Cardiac fibroblast (primary cell): Measurements from ENCODE around the gene FSIP1.

Experiments
- DNase-seq, 2 donors: peaks; one replicate each; pipeline versions ENCODE4 v3.0.0 to v3.0.0-alpha.2; 2010; ENCODE audit warnings: low read depth in 2 of 2
- H3K4me3 ChIP-seq, 2 donors: replicated peaks in 1 of 2; 1 replicate in 1 of 2; 2 replicates in 1 of 2; pipeline ENCODE4 v1.5.1; 2011; ENCODE audit warnings: low read depth in 2 of 2, low read length in 2 of 2, mild to moderate bottlenecking in 2 of 2, moderate library complexity in 1 of 2
- TF ChIP-seq, protein P1 (sequence below): IDR thresholded peaks from one replicate; pipeline ENCODE4 v1.5.1; 2011; ENCODE audit warnings: low read depth, mild to moderate bottlenecking, low read length, inconsistent platforms

The FSIP1 gene

DNA sequence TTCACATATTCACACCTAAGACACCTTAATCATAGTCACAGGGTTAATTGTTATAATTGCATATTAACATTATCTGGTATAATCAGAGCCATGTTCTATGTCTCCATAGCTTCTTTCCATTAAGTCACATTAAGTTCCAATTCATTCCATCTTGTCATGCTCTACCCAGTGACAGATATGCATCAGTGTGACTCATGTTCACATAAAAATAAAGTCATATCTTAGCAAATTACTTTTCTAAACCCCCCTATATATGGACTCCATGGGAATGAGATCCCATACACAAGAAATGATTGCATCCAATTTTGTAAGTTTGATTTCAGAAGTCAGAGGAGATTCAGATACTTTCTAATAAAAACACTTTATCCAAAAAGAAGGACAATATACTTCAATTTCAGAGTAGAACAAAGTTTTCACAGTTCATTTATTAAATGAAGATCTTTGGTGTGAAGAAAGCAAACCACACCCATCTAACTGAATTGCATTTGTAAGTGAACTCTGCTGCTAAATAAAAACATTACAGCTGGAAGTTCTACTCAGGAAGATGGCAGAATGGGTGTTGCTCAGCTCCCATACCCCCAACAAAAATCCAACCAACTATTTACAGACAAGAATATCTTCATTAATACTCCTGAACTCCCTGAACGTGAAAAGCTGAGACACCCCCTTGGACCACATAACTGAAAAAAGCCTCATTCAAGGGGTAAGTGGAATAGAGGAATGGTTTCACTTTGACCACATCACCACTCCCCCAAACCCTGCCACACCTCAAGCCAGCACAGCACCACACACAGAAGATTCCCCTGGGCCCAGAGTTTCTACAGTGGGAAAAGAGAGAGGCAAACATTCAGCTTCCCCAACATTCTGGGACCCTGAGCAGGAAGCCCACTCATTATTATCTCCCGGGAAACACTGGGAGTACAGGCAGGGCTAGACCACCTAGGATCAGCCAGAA lies 174.2 kb downstream of the FSIP1 start:
- no peak for DNase-seq
- TF ChIP-seq, protein P1, sequence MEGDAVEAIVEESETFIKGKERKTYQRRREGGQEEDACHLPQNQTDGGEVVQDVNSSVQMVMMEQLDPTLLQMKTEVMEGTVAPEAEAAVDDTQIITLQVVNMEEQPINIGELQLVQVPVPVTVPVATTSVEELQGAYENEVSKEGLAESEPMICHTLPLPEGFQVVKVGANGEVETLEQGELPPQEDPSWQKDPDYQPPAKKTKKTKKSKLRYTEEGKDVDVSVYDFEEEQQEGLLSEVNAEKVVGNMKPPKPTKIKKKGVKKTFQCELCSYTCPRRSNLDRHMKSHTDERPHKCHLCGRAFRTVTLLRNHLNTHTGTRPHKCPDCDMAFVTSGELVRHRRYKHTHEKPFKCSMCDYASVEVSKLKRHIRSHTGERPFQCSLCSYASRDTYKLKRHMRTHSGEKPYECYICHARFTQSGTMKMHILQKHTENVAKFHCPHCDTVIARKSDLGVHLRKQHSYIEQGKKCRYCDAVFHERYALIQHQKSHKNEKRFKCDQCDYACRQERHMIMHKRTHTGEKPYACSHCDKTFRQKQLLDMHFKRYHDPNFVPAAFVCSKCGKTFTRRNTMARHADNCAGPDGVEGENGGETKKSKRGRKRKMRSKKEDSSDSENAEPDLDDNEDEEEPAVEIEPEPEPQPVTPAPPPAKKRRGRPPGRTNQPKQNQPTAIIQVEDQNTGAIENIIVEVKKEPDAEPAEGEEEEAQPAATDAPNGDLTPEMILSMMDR: no peak
- H3K4me3 ChIP-seq: no peak overlapping the region

DNA sequence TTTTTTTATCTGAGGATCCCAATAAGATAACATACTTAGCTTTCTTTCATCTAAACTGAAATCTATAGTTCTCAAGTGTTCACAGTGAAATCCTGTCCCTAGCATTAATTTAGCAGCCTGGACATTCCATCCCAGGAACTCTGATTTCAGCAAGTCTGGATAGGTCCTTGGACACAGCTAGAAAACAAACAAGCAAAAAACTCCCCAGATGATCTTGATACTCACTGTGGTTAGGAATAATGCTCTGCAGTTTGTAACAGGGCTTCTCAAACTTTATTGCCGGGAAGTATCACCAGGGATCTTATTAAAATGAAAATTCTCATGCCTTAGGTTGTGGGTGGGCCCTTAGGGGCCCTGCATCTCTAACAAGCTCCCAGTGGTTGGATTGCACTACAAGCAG lies 177.5 kb downstream of the FSIP1 start:
- H3K4me3 ChIP-seq: no peak overlapping the region
- no peak for DNase-seq
- TF ChIP-seq, protein P1: no peak

DNA sequence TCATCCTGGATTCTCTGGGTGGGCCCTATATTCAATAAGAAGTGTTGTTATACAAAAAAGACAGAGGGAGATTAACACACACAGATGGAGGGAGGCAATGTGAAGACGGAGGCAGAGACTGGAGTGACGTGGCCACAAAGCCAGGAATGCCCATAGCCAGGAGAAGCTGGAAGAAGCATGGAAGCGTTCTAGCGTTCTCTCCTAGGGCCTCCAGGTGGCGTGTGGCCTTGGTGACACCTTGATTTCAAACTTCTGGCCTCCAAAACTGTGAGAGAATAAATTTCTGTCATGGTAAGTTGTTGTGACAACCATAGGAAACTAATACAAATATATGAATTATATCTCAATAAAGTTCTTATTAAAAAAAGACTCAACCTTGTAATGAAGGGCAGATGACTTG lies 180.5 kb downstream of the FSIP1 start:
- no peak for DNase-seq
- no peak overlapping the region for H3K4me3 ChIP-seq
- TF ChIP-seq, protein P1: peak; percentile 13

DNA sequence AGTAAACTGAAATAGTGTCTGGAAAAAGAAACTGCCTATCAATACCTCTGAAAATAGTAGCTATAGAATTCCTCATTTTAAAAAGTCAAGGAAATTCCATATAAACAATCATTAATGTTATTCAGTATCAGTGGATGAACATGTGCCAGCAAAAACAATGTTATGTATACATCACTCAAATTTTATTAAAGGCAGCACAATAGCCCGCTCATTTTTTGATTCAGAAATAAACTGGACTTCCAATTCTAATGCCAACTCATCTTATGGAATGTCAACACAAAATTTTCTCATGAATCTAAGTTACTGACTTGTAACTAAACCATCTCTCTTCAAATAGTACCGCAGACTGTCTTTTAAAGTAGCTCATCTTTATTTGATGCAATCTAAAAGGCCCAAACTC lies 182.8 kb downstream of the FSIP1 start:
- TF ChIP-seq, protein P1: no peak
- DNase-seq: peak; percentile 44 to 53
- H3K4me3 ChIP-seq: no peak overlapping the region

DNA sequence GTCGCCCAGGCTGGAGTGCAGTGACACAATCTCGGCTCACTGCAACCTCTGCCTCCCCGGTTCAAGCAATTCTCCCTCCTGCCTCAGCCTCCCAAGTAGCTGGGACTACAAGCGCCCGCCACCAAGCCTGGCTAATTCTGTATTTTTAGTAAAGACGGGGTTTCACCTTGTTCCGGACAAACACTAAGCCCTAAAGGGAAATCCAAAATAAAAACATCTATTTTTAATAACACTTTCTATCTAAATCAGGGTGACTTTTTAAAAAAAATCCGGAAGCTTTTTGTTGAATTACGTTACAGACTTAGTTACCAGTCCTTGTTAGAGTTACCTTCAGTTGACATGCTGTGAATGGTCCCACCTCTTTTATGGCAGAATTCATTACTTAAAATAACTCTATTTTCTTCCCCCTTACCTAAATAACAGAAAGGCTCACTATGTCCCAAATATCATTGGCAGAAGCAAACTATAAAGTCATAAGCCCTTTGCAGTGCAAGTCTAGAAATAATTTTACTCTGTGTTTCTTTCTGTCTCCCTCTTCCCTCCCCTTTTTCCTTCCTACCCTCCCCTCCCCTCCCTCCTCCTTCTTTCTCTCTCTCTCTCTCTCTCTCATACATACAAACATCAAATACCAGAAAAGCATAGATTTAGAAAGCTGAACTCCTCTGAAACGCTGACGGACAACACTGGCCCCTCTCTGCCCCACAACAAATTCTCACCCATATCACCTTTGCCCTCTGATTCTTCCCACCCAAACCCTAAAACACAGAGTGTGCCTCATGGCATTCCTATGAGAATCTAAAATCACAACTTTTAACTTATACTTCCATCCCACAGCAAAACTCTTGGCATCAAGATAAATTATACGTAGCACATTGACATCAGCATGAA lies 183.4 kb downstream of the FSIP1 start:
- TF ChIP-seq, protein P1: no peak

DNA sequence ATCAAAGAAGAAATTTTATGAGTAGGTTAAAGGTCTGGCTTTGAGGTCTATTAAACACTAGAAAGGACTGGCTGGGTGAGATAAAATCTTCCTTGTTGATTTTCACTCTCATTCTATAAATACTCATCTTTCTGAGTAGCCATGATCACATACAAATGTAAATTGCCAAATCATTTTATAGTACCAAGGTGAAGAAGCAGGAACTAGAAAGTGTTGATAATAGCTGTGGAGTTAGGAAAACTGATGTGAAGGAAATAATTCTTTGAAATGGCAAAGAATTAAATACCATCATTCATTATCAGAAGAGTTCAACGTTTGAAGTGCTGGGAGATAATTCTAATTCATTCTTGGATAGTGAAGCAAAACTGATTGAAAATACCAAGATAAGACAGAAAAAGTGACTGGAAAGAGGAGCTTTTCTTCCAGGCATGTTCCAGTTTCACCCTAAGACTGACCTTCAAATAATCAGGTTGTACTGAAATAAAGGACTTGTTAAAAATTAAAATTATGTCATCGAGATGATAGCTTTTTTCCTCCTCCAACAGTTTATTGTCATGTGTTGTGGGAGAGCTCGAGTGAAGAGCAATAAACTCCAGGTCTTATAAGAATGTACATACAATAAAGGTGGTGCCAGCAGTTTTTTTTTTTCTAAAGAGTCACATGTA lies 184.3 kb downstream of the FSIP1 start:
- H3K4me3 ChIP-seq: no peak overlapping the region
- TF ChIP-seq, protein P1: no peak
- peak; percentile 67 to 82 for DNase-seq

More for the DNA sequence above, 183.4 kb downstream of the FSIP1 start:
- no peak overlapping the region for H3K4me3 ChIP-seq
- DNase-seq: peak; percentile 60 to 70
